Heart right ventricle (tissue), 16 donors: ENCODE data around the gene TMEM245. TPM values are rescaled to one million over a fixed set of nuclear protein-coding genes. Genes with fewer than 3 reads are reported as not detected.

Experiments
- ATAC-seq, 8 donors: fragments of 200-7000 bp; cut with Tn5 transposase; one replicate each; pipeline ENCODE4 v1.9.1; 2020; ENCODE audit warnings: mild to moderate bottlenecking in 8 of 8, moderate library complexity in 8 of 8, moderate number of reproducible peaks in 1 of 8
- DNase-seq, 2 donors: peaks; one replicate each; pipeline ENCODE4 v3.0.0-alpha.2; 2020
- H3K27ac ChIP-seq, 10 donors: fragments of 200-600 bp; sonication (generic) in 2 of 10; one replicate each; pipeline versions ENCODE4 v1.5.0 to v1.8.0; 2020 to 2022; ENCODE audit warnings: mild to moderate bottlenecking in 3 of 10
- H3K27me3 ChIP-seq, 7 donors: fragments of 200-600 bp; one replicate each; pipeline ENCODE4 v1.8.0; 2021 to 2022; ENCODE audit warnings: mild to moderate bottlenecking in 2 of 7
- H3K36me3 ChIP-seq, 9 donors: fragments of 200-600 bp; sonication (generic) in 1 of 9; one replicate each; pipeline versions ENCODE4 v1.5.0 to v1.8.0; 2020 to 2022; ENCODE audit warnings: mild to moderate bottlenecking in 2 of 9
- H3K4me1 ChIP-seq, 9 donors: fragments of 200-600 bp; sonication (generic) in 1 of 9; one replicate each; pipeline versions ENCODE4 v1.5.0 to v1.8.0; 2020 to 2022; ENCODE audit warnings: mild to moderate bottlenecking in 4 of 9
- H3K4me3 ChIP-seq, 10 donors: fragments of 200-600 bp; sonication (generic) in 2 of 10; one replicate each; pipeline versions ENCODE4 v1.5.0 to v1.8.0; 2020 to 2022; ENCODE audit warnings: mild to moderate bottlenecking in 7 of 10, moderate library complexity in 2 of 10
- H3K9me3 ChIP-seq, 11 donors: fragments of 200-600 bp in 10 of 11; sonication (generic) in 2 of 11; one replicate each; pipeline versions ENCODE4 v1.5.0 to v1.8.0; 2013 to 2022; ENCODE audit warnings: mild to moderate bottlenecking in 2 of 11, control low read depth in 1 of 11, moderate library complexity in 1 of 11
- whole genome bisulfite sequencing, 2 donors: extraction: QIAGEN DNeasy Blood & Tissue Kit; methylation state at CpG; one replicate each; pipeline ENCODE4 v1.1.7; 2013; ENCODE audit warnings: inconsistent platforms in 1 of 2; 5-methylcytosine and 5-hydroxymethylcytosine counted together
- intact Hi-C, 10 donors: fragments of 100-400 bp; cut with DNase I; formaldehyde crosslinking; loops; one replicate each; pipeline versions ENCODE4 v1.11.1 to v1.14.2; 2022
- polyA plus RNA-seq, 2 donors: library from polyadenylated mRNA; stranded (reverse); fragments of 200-250 nt; gene quantifications; one replicate each; pipeline ENCODE4 v1.2.3, GENCODE V29; 2013
- total RNA-seq, 10 donors: library from RNA; stranded (reverse); fragmentation: NEBNext Ultra II Directional in 3 of 10; extraction: Animal tissue kit (Norgen Biotek cat#: 25700) in 3 of 10; gene quantifications; one replicate each; pipeline versions ENCODE4 v1.2.1 to v1.2.4, GENCODE V29; 2021 to 2023
- TF ChIP-seq, protein P1 (sequence below), 9 donors: fragments of 200-600 bp; sonication (generic) in 2 of 9; IDR thresholded peaks; one replicate each; pipeline versions ENCODE4 v1.5.0 to v1.8.0; 2021 to 2022; ENCODE audit warnings: antibody characterized with exemption in 9 of 9, mild to moderate bottlenecking in 5 of 9, moderate library complexity in 1 of 9
- donor health status: Arrhythmogenic right ventricular cardiomyopathy.
- donor health status: ischemic (EF 13 %, LVEDD 7.1; RV severe dilation, severe dysfunction).
- donor health status: healthy with polysubstance abuse.
- donor health status: DM: no; HTN: yes; CAD: no.
- donor health status: DM: no; HTN: no; CAD: no.
- donor health status: ischemic (EF 25% LVEDD 6.9; RV normal size, moderate dysfunction).
- donor health status: ischemic (EF 25% LVEDD 5.7; RV mildly dilated, moderate dysfunction).
- donor health status: healthy.
- donor health status: DM: yes; HTN: yes; CAD: no.
- donor health status: Ischemic cardiomyopathy.
- donor health status: ischemic (EF 35%, LVEDD 5.7; RV mildly dilated, moderate dysfunction).
- donor health status: nonischemic (EF 11% LVEDD 7.7; RV severe dilation, severe dysfunction).
- donor health status: DM: yes; HTN: yes; CAD: no.
- donor health status: PGD.
- donor health status: ischemic (EF 29% LVEDD 5.4; RV normal size, mild dysfunction).
- donor health status: nonischemic (EF 23%, LVEDD 6.1; RV moderate dilation, normal function).

Gene TMEM245
- total and polyA plus RNA-seq, 12 donors: 17.0 to 152 (median 96.2) TPM

DNA sequence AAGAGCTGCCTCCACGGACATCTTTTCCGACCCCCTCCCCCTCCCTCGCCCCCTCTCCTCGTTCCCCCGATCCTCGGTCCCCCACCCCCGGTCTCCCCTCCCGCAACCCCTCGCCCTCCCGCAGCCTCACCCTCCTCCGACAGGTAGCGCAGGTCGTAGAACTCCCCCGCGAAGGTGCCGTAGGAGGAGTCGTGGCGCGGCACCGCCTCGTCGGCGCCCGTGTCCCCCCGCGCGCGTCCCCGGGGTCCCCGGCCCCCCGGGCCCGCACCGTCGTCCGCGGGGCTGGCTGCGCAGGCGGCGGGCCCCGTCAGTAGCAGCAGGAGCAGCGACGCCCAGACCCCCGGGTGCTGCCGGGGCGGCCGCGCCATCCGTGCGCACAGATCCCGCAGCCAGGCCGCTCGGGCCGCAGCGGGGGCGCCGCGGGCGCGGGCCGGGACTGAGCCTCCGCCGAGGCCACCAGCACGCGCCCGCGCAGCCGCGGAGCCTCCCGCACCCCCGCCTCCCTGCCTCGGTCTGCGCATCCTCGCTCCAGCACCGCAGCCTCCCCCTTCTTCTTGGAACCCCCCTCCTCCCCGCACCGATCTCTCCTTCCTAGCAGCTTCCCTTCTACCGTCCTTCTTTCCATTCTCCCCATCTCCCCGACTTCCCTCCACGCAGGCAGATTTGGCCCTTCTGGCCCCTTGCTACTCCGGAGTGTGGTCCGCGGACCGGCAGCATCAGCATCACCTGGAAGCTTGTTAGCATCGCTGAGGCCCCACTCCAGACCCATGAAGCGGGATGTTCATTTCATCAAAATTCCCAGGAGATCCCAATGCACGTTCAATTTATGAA is 47.2 kb upstream of the TMEM245 start, which contains the start of gene FRRS1L:
Gene FRRS1L, minus strand, starts transcription at position 479 of the 831 bp plus-strand sequence. Its CDS starts 111 bp downstream, at position 368.
- TF ChIP-seq, protein P1, sequence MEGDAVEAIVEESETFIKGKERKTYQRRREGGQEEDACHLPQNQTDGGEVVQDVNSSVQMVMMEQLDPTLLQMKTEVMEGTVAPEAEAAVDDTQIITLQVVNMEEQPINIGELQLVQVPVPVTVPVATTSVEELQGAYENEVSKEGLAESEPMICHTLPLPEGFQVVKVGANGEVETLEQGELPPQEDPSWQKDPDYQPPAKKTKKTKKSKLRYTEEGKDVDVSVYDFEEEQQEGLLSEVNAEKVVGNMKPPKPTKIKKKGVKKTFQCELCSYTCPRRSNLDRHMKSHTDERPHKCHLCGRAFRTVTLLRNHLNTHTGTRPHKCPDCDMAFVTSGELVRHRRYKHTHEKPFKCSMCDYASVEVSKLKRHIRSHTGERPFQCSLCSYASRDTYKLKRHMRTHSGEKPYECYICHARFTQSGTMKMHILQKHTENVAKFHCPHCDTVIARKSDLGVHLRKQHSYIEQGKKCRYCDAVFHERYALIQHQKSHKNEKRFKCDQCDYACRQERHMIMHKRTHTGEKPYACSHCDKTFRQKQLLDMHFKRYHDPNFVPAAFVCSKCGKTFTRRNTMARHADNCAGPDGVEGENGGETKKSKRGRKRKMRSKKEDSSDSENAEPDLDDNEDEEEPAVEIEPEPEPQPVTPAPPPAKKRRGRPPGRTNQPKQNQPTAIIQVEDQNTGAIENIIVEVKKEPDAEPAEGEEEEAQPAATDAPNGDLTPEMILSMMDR (IDR thresholded peaks at IDR 0.05): no peak
- DNase-seq (no peak), ATAC-seq (peak in 1 of 8 donors; percentile 33)
- 5 to 11% methylated on average over 34 to 85 of the region's 86 CpGs for WGBS, 2 donors
- peaks cover 0 to 62% (median 40%) of the 10 kb centered on the region in 7 donors for H3K27me3 ChIP-seq
- no peaks in the 10 kb centered on the region for H3K4me1 ChIP-seq
- H3K27ac ChIP-seq: no peak within 1 kb of the TSS
- intact Hi-C loops: no loop called here
- peak within 1 kb of the TSS in 3 of 10 donors; percentile 13 to 28 (median 17) for H3K4me3 ChIP-seq
- no peaks in the 10 kb centered on the region for H3K36me3 ChIP-seq
- peaks cover 0 to 10% (median 0%) of the 10 kb centered on the region in 11 donors for H3K9me3 ChIP-seq

DNA sequence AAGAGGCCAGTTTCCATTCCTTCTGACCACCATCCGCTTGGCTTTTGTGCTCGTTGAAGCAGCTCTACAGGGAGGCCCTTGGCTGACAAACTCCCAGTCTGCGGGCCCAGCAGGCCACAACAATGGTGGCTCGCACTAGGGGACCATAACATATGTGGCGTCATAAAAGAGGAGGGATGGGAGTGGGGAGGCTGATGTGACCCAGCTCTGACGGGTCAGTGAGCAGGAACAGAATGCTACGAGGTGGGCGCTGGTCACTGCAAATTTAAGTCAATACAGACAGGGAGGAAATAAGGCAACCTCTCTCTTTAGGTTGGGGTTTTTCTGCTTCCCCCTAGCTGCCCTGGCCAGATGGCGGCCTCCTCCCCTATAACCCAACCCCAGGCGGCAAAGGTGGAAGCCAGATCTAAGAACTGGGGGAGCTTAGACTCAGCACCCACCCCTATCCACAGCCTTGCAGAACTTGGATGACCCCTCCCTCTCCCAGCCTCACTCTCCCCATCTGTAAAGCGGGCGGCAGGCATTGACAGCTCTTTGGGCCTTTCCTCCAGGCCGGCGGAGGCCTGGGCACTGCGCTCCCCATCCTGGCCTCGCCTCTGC is 46.5 kb upstream of the TMEM245 start:
- 75 to 80% methylated on average over 16 of the region's 16 CpGs for WGBS, 2 donors
- H3K4me3 ChIP-seq: no peak overlapping the region
- DNase-seq: no peak

DNA sequence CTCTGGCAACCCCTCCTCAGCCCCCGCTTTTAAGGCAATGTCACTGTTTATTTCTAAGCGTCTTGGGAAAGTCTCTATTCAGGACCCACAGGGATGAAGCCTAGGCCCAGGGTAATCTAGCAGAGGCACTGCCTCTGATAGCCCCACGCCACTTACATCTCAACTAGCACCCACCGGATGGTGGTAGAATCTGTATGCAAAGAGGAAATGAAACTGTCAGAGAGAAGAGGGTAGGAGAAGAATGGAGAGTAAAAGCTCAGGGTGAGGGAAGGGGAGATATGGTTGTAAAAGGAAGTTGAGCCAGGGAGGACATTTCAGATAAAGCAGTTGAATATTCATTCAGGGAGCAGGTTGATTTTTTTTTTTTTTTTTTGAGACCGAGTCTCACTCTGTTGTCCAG is 44.3 kb upstream of the TMEM245 start:
- TF ChIP-seq, protein P1 (IDR thresholded peaks at IDR 0.05): no peak
- Histone ChIP-seq H3K27ac (no peak overlapping the region), H3K36me3 (no peaks in the 10 kb centered on the region), H3K27me3 (peaks cover 0 to 42% (median 36%) of the 10 kb centered on the region in 7 donors), H3K4me3 (no peak overlapping the region), H3K9me3 (peaks cover 0 to 10% (median 0%) of the 10 kb centered on the region in 11 donors), H3K4me1 (no peaks in the 10 kb centered on the region)
- WGBS, 2 donors: 76 to 87% methylated on average over 5 of the region's 5 CpGs
- ATAC-seq (no peak), DNase-seq (no peak)
- intact Hi-C loops: no loop called here

More for the DNA sequence above, 46.5 kb upstream of the TMEM245 start:
- peaks cover 0 to 10% (median 0%) of the 10 kb centered on the region in 11 donors for H3K9me3 ChIP-seq
- no peak overlapping the region for H3K27ac ChIP-seq
- intact Hi-C loops: no loop called here
- peaks cover 0 to 55% (median 40%) of the 10 kb centered on the region in 7 donors for H3K27me3 ChIP-seq
- no peaks in the 10 kb centered on the region for H3K4me1 ChIP-seq
- ATAC-seq: peak in 1 of 8 donors; percentile 59
- TF ChIP-seq, protein P1 (IDR thresholded peaks at IDR 0.05): no peak
- no peaks in the 10 kb centered on the region for H3K36me3 ChIP-seq

DNA sequence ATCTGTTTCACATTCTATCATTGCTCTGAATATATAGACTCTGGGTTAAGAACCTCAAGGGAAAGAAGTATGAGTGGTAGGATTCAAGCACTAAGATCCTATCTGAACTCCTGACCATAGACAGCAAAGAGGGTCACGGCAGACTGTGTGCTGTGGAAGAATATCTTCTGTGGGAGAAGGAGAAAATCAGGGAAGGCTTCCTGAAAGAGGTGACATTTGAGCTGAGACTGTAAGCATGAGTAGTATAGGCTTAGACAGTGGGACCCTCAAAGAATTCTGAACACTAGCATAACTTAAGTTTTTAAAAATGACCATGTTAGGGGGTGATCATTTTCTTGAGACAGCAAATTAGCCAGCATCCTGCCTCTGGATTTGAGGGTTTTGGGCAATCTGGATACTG is 43.4 kb upstream of the TMEM245 start:
- Histone ChIP-seq H3K9me3 (peaks cover 0 to 10% (median 0%) of the 10 kb centered on the region in 11 donors), H3K4me3 (no peak overlapping the region), H3K4me1 (no peaks in the 10 kb centered on the region), H3K27ac (no peak overlapping the region), H3K36me3 (no peaks in the 10 kb centered on the region), H3K27me3 (peaks cover 0 to 36% (median 33%) of the 10 kb centered on the region in 7 donors)
- ATAC-seq: no peak
- 86 to 88% methylated on average over 1 of the region's 1 CpG for WGBS, 2 donors
- DNase-seq: no peak
- intact Hi-C loops: no loop called here
- TF ChIP-seq, protein P1 (IDR thresholded peaks at IDR 0.05): no peak
